Kidney (tissue), 14 donors: Measurements from ENCODE around the gene ANKRD65. TPM values are rescaled to one million over a fixed set of nuclear protein-coding genes. Genes with fewer than 3 reads are reported as not detected.
"Not testable (repeated sequence)": the region's sequence is repeated elsewhere in the genome, so short reads cannot be mapped to it uniquely, and the experiment has no call there.

Source experiments
- DNase-seq, 5 donors: peaks; one replicate each; pipeline ENCODE4 v3.0.0-alpha.2; 2013 to 2020
- FAIRE-seq: peaks from 2 replicates; lab custom pipeline; 2012; peaks lifted over from hg19 to GRCh38; lab: Jason Lieb, UNC
- H3K27ac ChIP-seq, 2 donors: one replicate each; pipeline ENCODE4 v1.7.0; 2013; ENCODE audit warnings: low read depth in 2 of 2, low read length in 2 of 2, inconsistent platforms in 1 of 2
- H3K27me3 ChIP-seq: one replicate; pipeline ENCODE4 v1.7.1; 2013; ENCODE audit warnings: low read length, inconsistent platforms; ENCODE audit not compliant: control insufficient read depth, insufficient read depth
- H3K36me3 ChIP-seq, 3 donors: one replicate each; pipeline versions ENCODE4 v1.7.0 to v1.7.1; 2013; ENCODE audit warnings: low read length in 3 of 3, control low read depth in 1 of 3, inconsistent platforms in 1 of 3; ENCODE audit not compliant: insufficient read depth in 3 of 3, control insufficient read depth in 2 of 3
- H3K4me1 ChIP-seq, 3 donors: one replicate each; pipeline versions ENCODE4 v1.7.0 to v1.7.1; 2013; ENCODE audit warnings: low read length in 3 of 3, inconsistent platforms in 1 of 3, low read depth in 1 of 3; ENCODE audit not compliant: control insufficient read depth in 2 of 3, insufficient read depth in 2 of 3
- H3K4me3 ChIP-seq, 3 donors: one replicate each; pipeline versions ENCODE4 v1.7.0 to v1.8.1; 2013; ENCODE audit warnings: low read length in 3 of 3, control low read depth in 1 of 3, inconsistent platforms in 1 of 3
- H3K9ac ChIP-seq, 3 donors: one replicate each; pipeline versions ENCODE4 v1.7.0 to v1.7.1; 2013; ENCODE audit warnings: low read length in 3 of 3, control low read depth in 1 of 3, inconsistent platforms in 1 of 3
- H3K9me3 ChIP-seq, 3 donors: one replicate each; pipeline versions ENCODE4 v1.7.0 to v1.7.1; 2013; ENCODE audit warnings: low read length in 3 of 3, control low read depth in 1 of 3, inconsistent platforms in 1 of 3; ENCODE audit not compliant: control insufficient read depth in 2 of 3, insufficient read depth in 1 of 3
- intact Hi-C: fragments of 100-400 bp; cut with DNase I; formaldehyde crosslinking; loops from one replicate; pipeline ENCODE4 v1.11.1; 2022
- polyA plus RNA-seq: library from polyadenylated mRNA; stranded (reverse); fragments of 350-450 nt; fragmentation: Illumina TruSeq; extraction: RNeasy Lipid Tissue Mini Kit (QIAGEN cat#74804); gene quantifications from one replicate; pipeline ENCODE4 v1.2.3, GENCODE V29; 2014; ENCODE audit warnings: low read depth, low replicate concordance; ENCODE audit not compliant: insufficient read depth
- total RNA-seq: library from RNA; stranded (reverse); fragmentation: NEBNext Ultra II Directional; extraction: Animal tissue kit (Norgen Biotek cat#: 25700); gene quantifications from one replicate; pipeline ENCODE4 v1.2.1, GENCODE V29; 2021
- TF ChIP-seq, protein P1 (sequence below): IDR thresholded peaks from 3 replicates; pipeline ENCODE4 v1.5.1; 2012; ENCODE audit warnings: mild to moderate bottlenecking, moderate library complexity, borderline replicate concordance; ENCODE audit not compliant: insufficient read depth; ENCODE audit errors: extremely low read depth
- donor health status: control.
- donor health status: control.
- donor health status: control.
- donor health status: control.
- donor health status: control.
- donor health status: DM: yes; HTN: yes; CAD: no.
- donor health status: Normal renal cell carcinoma (clear cell type).

Gene ANKRD65
- total and polyA plus RNA-seq, 2 donors from 2014 or later, result 5.2 to 7.1 TPM

DNA sequence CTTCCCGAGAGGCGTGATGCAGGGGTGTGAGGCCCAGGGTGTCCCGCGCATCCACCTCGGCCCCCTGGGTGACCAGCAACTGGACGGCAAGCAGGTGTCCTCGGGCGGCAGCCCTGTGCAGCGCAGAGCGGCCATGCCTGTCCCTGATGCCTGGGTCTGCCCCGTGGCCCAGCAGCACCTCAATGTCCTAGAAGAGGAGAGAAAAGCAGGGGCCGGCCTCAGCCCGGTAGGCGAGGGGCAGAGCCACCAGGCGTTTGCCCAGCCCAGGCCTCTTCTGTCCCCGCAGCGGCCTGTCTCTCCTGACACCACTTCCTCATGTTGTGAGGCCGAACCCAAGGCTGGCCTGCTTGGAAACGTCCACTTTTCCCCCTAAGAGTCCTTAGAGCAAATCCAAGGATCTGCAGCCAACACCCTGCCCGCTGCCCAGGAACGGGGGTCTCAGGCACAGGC lies 1.7 kb downstream of the ANKRD65 start:
- intact Hi-C loops, result no loop called here
- TF ChIP-seq, protein P1, sequence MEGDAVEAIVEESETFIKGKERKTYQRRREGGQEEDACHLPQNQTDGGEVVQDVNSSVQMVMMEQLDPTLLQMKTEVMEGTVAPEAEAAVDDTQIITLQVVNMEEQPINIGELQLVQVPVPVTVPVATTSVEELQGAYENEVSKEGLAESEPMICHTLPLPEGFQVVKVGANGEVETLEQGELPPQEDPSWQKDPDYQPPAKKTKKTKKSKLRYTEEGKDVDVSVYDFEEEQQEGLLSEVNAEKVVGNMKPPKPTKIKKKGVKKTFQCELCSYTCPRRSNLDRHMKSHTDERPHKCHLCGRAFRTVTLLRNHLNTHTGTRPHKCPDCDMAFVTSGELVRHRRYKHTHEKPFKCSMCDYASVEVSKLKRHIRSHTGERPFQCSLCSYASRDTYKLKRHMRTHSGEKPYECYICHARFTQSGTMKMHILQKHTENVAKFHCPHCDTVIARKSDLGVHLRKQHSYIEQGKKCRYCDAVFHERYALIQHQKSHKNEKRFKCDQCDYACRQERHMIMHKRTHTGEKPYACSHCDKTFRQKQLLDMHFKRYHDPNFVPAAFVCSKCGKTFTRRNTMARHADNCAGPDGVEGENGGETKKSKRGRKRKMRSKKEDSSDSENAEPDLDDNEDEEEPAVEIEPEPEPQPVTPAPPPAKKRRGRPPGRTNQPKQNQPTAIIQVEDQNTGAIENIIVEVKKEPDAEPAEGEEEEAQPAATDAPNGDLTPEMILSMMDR, result no peak
- peak overlapping the region in 1 of 2 donors; percentile 37 for H3K27ac ChIP-seq
- peaks cover 0 to 6% (median 0%) of the 10 kb centered on the region in 3 donors for H3K4me1 ChIP-seq
- H3K36me3 ChIP-seq, result no peaks in the 10 kb centered on the region
- no peak overlapping the region for H3K9ac ChIP-seq
- peak overlapping the region in 1 of 3 donors; percentile 39 for H3K4me3 ChIP-seq
- no peaks in the 10 kb centered on the region for H3K9me3 ChIP-seq
- no peaks in the 10 kb centered on the region for H3K27me3 ChIP-seq
- FAIRE-seq, result no peak
- DNase-seq, result peak in 2 of 5 donors; percentile 57 to 73

DNA sequence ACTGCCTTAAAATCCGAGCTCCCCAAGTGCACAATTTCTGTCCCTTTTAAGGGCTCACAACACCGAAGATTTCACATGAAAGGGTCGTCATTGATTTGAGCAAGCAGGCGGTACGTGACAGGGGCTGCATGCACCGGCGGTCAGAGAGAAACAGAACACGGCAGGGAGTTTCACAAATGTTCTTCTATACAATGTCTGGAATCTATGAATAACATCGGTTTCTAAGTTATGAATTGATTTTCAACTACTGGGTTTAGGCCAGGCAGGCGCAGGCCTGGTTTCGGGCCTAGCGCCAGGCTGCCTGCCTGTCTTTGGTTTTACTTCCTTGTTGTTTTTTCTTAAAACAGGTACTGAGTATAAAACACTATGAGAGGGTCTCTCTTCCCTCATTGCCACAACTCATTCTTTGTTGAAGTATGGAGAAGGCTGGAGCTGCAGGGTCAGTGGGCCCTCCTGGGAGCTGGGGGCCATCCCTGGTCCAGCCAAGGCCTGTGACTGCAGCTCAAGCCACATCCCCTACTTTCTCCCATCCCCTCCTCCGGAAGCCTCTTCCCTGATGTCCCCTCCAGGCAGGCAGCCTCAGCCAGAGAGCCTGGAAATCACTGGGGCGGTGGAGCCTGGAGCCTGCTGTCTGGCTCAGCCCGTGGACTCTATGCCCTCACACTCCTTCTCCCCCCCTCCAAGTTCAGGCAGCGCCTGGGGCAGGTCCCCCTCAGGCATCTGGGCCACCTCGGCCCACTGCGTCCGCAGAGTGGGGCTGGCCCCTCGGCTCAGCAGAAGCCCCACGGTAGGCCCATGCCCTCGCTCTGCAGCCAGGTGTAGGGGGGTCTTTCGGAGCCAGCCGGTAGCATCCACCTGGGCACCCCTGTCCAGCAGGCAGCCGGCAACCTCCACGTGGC lies 2.4 kb downstream of the ANKRD65 start:
- DNase-seq (no peak), FAIRE-seq (no peak)
- Histone ChIP-seq H3K9ac (no peak overlapping the region), H3K9me3 (no peaks in the 10 kb centered on the region), H3K4me3 (no peak overlapping the region), H3K27me3 (no peaks in the 10 kb centered on the region), H3K36me3 (no peaks in the 10 kb centered on the region), H3K27ac (no peak overlapping the region), H3K4me1 (peaks cover 0 to 6% (median 0%) of the 10 kb centered on the region in 3 donors)
- intact Hi-C loops, result no loop called here
- TF ChIP-seq, protein P1, result no peak

DNA sequence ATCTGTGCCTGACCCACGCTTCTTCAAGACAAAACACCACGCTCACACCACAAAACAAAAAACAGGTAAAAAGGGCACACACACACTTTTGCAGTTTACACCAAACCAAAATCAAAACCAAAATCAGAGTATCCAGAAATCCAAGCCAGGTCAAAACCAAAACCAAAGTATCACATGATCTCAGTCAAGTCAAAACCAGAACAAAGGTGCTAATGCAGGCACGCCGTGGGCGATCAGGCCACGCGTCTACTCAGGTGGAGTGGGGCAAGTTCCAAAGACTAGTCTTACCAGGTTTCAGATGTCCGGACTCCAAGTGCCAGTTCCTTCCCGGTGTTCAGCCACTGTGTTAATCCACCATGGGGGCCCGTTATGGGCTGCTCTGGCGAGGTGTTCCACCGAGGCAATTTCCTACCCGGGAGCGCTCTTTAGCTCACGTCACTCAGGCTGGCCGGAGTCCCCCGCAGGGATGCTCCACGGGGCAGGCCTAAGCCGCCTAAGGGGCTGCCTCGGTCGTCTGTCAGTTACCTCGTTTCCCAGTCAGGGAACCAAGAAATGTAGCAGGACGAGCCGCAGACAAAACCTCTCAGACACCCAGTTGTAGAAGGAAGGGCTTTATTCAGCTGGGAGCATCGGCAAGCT lies 3.1 kb downstream of the ANKRD65 start:
- H3K36me3 ChIP-seq, H3K27me3 ChIP-seq, FAIRE-seq, H3K4me1 ChIP-seq, H3K9me3 ChIP-seq, H3K9ac ChIP-seq, H3K4me3 ChIP-seq, H3K27ac ChIP-seq, intact Hi-C loops: not testable (repeated sequence)
- DNase-seq, result peak in 2 of 5 donors; percentile 37 to 44

DNA sequence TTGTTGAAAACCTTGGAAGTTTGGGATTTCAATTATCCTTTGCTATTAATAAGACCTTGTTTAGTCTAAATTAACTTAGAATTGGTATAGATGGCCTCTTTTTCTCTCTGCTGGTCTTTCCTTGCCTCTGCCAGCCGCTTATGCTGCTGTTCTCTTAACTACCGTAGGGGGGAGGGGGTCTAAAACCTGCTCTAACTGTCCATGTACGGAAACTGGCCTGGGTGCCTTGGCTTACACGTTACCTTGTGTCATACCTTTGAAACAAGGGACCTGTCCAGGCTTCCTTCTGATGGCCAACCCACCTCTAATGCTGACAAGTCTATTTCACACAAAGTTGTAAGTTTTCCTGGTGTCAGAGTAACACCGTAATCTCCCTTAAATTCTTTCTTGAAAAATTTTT lies 3.7 kb downstream of the ANKRD65 start:
- H3K4me1 ChIP-seq, H3K9me3 ChIP-seq, H3K9ac ChIP-seq, H3K27ac ChIP-seq, intact Hi-C loops, H3K27me3 ChIP-seq, H3K36me3 ChIP-seq, H3K4me3 ChIP-seq, DNase-seq, FAIRE-seq: not testable (repeated sequence)
